GM18511 (cell line): Measurements from ENCODE around the gene MRPL27.
A peak's percentile ranks its signal among the peaks of the same experiment; 100 is the strongest.

Source experiments
- ATAC-seq: cut with Tn5 transposase; IDR thresholded peaks from one replicate; pipeline ENCODE4 v1.9.1; 2021; ENCODE audit warnings: mild to moderate bottlenecking, moderate library complexity; ENCODE audit not compliant: unreplicated experiment

The MRPL27 gene

GRCh38 chr17:50388728-50389127, 15.7 kb upstream of the MRPL27 start:
- no peak for ATAC-seq

- ATAC-seq = no peak
These were observed 13.5 kb upstream of the MRPL27 start for GRCh38 chr17:50386510-50386909.

GRCh38 chr17:50382931-50383330, 9.9 kb upstream of the MRPL27 start:
- ATAC-seq = no peak

GRCh38 chr17:50381920-50382319, 8.9 kb upstream of the MRPL27 start:
- no peak for ATAC-seq

GRCh38 chr17:50381260-50381815, 8.4 kb upstream of the MRPL27 start:
- no peak for ATAC-seq

GRCh38 chr17:50380369-50381259, 7.6 kb upstream of the MRPL27 start:
- ATAC-seq = no peak

GRCh38 chr17:50379351-50380132, 6.6 kb upstream of the MRPL27 start:
- no peak for ATAC-seq

GRCh38 chr17:50375858-50376538, 3.0 kb upstream of the MRPL27 start:
- no peak for ATAC-seq

GRCh38 chr17:50373705-50374104, 721 bp upstream of the MRPL27 start:
- no peak for ATAC-seq

GRCh38 chr17:50372222-50372757, 694 bp downstream of the MRPL27 start:
- ATAC-seq = peak; percentile 12

- no peak for ATAC-seq
These were observed 1.5 kb downstream of the MRPL27 start for GRCh38 chr17:50371526-50371925.

GRCh38 chr17:50370052-50370451, 2.9 kb downstream of the MRPL27 start:
- no peak for ATAC-seq

GRCh38 chr17:50367401-50367800, 5.6 kb downstream of the MRPL27 start:
- ATAC-seq = no peak

GRCh38 chr17:50365649-50366393, 7.2 kb downstream of the MRPL27 start:
- ATAC-seq = no peak

GRCh38 chr17:50365165-50365564, 7.8 kb downstream of the MRPL27 start:
- ATAC-seq = no peak

GRCh38 chr17:50364715-50365114, 8.3 kb downstream of the MRPL27 start:
- ATAC-seq = no peak

GRCh38 chr17:50364061-50364458, 8.9 kb downstream of the MRPL27 start:
- no peak for ATAC-seq

GRCh38 chr17:50363217-50364060, 9.5 kb downstream of the MRPL27 start:
- ATAC-seq = no peak

- no peak for ATAC-seq
These were observed 10.3 kb downstream of the MRPL27 start for GRCh38 chr17:50362661-50363060.
